NCI-H526 (cell line): Measurements from ENCODE around the gene CLEC18A.
A peak's percentile ranks its signal among the peaks of the same experiment; 100 is the strongest.
"Not testable (repeated sequence)": the region's sequence is repeated elsewhere in the genome, so short reads cannot be mapped to it uniquely, and the experiment has no call there.

Experiments
- DNase-seq, 2 experiments: peaks; one replicate each; lab custom pipeline; 2025; lab: John Stamatoyannopoulos, UW

The CLEC18A gene

DNA sequence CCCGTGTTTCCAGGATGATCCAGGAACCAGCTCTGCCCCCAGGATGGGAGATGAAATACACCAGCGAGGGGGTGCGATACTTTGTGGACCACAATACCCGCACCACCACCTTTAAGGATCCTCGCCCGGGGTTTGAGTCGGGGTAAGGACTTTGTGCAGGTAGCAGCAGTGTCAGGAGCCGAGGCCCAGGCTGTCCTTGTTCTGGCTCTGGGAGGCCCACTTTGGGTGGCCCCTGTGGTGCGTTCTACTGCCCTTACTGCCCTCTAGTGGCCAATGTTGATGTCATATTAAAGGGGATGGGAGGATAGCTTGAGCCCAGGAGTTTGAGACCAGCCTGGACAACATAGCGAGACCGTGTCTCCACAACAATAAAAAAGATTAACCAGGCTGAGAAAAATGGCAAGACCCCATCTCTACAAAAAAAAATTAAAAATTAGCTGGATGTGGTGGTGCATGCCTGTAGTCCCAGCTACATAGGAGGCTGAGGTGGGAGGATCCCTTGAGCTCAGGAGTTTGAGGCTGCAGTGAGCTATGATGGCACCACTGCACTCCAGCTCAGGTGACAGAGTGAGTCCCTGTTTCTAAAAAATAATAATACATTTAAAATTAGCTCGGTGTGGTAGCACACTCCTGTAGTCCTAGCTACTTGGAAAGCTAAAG, 20.9 kb upstream of the CLEC18A start:
- DNase-seq = peak in 1 of 2 experiments; percentile 63

- DNase-seq = no peak
These were observed 19.5 kb upstream of the CLEC18A start for GRCh38 chr16:69931631-69932030.

- DNase-seq = no peak
These were observed 18.9 kb upstream of the CLEC18A start for GRCh38 chr16:69932228-69932627.

DNA sequence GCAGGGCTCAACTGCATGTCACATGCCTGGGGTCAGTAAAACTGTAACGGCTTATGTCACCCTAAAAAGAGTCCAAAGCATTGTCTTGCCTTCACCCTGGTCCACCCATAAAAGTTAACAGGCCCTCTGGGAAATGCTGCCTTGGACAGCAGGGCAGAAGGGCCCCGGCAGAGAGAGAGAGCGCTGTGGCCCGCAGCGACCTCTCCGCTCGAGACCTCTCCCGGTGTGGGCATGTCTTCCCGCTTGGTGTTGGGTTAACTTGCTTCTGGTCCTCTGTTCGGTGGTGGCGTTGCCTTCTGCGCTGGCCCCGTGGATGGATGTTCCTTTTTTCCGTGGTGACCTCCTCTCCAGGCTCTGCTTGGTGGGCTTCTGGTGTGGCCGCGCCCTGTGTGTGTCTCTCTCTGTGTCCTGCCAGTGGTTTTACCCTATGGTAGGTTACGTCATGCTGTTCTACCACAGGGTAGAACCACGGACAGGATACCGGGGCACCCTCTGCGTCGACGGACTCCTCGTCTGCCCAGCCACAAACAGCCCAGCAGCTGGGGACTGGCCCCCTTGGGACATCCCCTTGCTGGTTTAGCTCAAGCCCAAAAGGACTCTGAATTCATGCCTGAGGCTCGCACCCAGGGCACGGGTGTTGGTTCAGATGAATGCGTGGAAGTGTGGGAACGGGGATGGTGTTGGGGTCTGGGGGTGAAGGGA, 18.3 kb upstream of the CLEC18A start:
- no peak for DNase-seq

- no peak for DNase-seq
These were observed 17.1 kb upstream of the CLEC18A start for GRCh38 chr16:69934044-69934443.

GRCh38 chr16:69934751-69935150, 16.4 kb upstream of the CLEC18A start:
- no peak for DNase-seq

GRCh38 chr16:69935278-69935711, 15.8 kb upstream of the CLEC18A start:
- no peak for DNase-seq

- DNase-seq = no peak
These were observed 15.4 kb upstream of the CLEC18A start for GRCh38 chr16:69935740-69936139.

DNA sequence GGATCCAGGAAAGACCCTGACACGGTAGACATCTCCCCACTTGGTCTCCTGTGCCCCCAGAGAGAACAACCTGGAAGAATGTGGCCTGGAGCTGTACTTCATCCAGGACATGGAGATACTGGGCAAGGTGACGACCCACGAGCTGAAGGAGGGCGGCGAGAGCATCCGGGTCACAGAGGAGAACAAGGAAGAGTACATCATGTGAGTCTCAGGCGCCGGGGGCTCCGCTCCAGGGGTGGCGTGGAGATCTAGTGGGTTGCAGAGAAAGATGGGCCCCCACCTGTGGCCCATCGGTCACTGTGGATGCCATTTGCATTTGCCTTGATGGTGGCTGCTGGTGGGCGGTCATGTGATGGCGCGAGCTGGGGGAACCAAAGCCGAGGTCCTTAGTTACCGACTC, 14.9 kb upstream of the CLEC18A start:
- DNase-seq = no peak

DNA sequence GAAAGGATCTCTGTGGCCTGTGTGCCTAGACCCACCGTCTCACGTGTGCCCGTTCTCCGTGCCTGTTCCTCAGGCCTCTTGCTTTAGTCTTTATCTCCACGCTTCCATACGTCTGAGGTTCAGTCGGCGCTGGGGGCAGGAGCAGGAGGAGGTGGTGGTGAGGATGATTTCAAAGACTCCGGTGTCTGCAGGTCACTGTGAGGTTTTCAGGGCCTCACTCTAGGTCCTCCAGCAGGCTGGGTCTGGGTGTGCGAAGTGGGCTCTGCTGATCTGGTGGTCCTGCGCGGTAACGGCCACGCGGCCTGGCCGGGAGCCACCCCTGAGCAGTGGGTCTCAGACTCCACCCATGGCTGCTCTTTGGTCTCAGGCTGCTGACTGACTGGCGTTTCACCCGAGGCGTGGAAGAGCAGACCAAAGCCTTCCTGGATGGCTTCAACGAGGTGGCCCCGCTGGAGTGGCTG, 14.4 kb upstream of the CLEC18A start:
- DNase-seq = no peak

GRCh38 chr16:69937465-69937951, 13.6 kb upstream of the CLEC18A start:
- DNase-seq = peak in 1 of 2 experiments; percentile 55

DNA sequence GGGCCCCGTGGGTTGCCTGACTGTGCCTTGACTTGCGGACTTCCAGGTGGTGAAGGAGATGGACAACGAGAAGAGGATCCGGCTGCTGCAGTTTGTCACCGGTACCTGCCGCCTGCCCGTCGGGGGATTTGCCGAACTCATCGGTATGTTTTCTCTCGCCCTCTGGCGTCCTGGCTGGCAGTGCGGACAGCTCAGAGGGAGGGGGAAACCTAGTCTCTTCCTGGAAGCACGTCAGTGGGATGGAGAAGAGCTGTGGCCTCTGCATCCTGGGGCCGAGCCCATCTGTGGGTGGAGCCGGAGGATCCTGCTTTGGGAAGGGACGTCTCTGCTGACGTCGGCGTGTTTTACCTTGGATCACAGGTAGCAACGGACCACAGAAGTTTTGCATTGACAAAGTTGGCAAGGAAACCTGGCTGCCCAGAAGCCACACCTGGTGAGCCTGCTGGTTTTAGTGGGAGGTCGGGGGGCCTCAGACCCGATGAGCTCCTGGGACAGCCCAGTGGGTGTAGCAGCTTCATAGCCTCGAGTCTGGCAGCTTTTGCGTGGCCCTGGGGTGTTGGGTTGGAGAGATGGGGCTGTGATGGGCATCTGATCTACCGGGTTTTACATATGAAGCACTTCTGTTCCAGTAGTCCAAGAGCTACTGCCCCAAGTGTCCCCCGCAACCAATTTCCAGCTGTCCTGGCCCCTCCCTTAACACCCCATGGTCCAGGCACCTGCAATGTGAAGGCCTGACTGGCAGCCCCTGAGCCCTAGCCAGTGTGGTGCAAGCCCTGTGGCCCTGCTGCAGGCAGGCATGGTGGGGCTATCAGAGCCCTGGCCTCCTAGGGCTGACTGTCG, 11.9 kb upstream of the CLEC18A start:
- DNase-seq = no peak

- DNase-seq = no peak
These were observed 11.1 kb upstream of the CLEC18A start for GRCh38 chr16:69939821-69940585.

DNA sequence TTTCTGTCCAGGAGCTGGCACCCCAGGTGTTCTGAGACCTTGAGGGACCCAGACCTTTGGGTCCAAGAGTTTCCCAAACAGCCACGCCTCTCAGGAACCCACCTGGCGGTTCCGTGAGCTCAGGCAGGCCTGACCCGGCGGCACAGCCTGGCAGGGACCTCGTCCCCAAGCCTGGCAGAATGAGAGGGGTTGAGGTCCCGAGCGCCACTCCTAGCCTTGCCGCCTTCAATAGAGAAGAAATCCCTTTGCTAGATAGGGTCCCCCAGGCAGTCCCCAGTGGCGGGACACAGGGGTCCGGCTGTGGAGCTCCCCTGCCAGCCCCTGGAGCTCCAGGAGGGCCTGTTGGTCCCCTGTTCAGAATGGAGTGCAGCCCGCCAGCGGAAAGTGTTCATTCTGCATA, 10.5 kb upstream of the CLEC18A start:
- DNase-seq = no peak

- no peak for DNase-seq
These were observed 9.7 kb upstream of the CLEC18A start for GRCh38 chr16:69941251-69942098.

- no peak for DNase-seq
These were observed 9.0 kb upstream of the CLEC18A start for GRCh38 chr16:69942099-69942491.

GRCh38 chr16:69942627-69943170, 8.4 kb upstream of the CLEC18A start:
- DNase-seq = no peak

- not testable (repeated sequence) for DNase-seq
These were observed 7.7 kb upstream of the CLEC18A start for GRCh38 chr16:69943241-69944036.

- DNase-seq = not testable (repeated sequence)
These were observed 723 bp upstream of the CLEC18A start for GRCh38 chr16:69950411-69950810.

DNA sequence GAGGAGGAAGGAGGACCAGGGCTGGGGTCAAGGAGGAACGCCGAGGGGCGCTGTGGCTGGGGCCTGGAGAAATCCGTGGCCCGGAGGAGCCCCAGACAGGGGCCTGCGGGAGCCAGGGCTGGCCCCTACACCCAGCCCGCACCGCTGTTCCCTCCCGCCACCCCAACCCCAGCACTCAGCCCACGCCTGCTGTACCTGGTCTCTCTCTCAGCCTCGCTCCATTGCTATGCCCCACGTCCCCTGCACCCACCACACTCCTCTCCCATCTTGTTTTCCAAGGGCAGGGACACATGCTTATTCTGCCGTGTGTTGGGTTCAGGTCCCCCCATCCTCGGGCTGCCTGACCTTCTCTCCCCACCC, 518 bp downstream of the CLEC18A start:
- DNase-seq = not testable (repeated sequence)
